ENCODE results near the gene TLR7. TPM values are rescaled to one million over a fixed set of nuclear protein-coding genes. Genes with fewer than 3 reads are reported as not detected.

The TLR7 gene
- total RNA-seq, 1 donor = under 0.01 TPM

GRCh38 chrX:12891915-12892506 lies 25.1 kb downstream of the TLR7 start:
- H4K20me1 ChIP-seq (ENCODE audit: insufficient read depth, low read length) = no peaks in the 10 kb centered on the region
- no peak overlapping the region for H3K27ac ChIP-seq (ENCODE audit: low read depth, low read length)
- no peak for DNase-seq (ENCODE audit: insufficient read length, low spot score, missing footprints)
- H3K4me2 ChIP-seq (ENCODE audit: insufficient read depth, low read length) = no peak overlapping the region
- H3K4me1 ChIP-seq (ENCODE audit: insufficient read depth, low read length) = no peaks in the 10 kb centered on the region
- H3K27me3 ChIP-seq (ENCODE audit: insufficient read depth, low read length) = no peaks in the 10 kb centered on the region
- H3K79me2 ChIP-seq (ENCODE audit: insufficient read depth, low read length) = no peaks in the 10 kb centered on the region
- H3K36me3 ChIP-seq (ENCODE audit: insufficient read depth, low read length) = no peaks in the 10 kb centered on the region
- H2AFZ ChIP-seq (ENCODE audit: low read length) = no peak overlapping the region
- no peak for TF ChIP-seq CTCF (IDR thresholded peaks at IDR 0.05; ENCODE audit: extremely low read depth, low read depth, low read length)
- no peaks in the 10 kb centered on the region for H3K9me3 ChIP-seq (ENCODE audit: low read depth, low read length)
- no peak overlapping the region for H3K4me3 ChIP-seq (ENCODE audit: insufficient read depth, low read length)

- no peak for TF ChIP-seq CTCF (IDR thresholded peaks at IDR 0.05; ENCODE audit: extremely low read depth, low read depth, low read length)
Measured at GRCh38 chrX:12892716-12893115, 25.8 kb downstream of the TLR7 start.

GRCh38 chrX:12894074-12895030 lies 27.5 kb downstream of the TLR7 start:
- Histone ChIP-seq H3K4me2 (ENCODE audit: insufficient read depth, low read length) (no peak overlapping the region), H2AFZ (ENCODE audit: low read length) (no peak overlapping the region), H4K20me1 (ENCODE audit: insufficient read depth, low read length) (no peaks in the 10 kb centered on the region), H3K4me1 (ENCODE audit: insufficient read depth, low read length) (no peaks in the 10 kb centered on the region), H3K27me3 (ENCODE audit: insufficient read depth, low read length) (no peaks in the 10 kb centered on the region), H3K36me3 (ENCODE audit: insufficient read depth, low read length) (no peaks in the 10 kb centered on the region), H3K27ac (ENCODE audit: low read depth, low read length) (no peak overlapping the region), H3K79me2 (ENCODE audit: insufficient read depth, low read length) (no peaks in the 10 kb centered on the region), H3K9me3 (ENCODE audit: low read depth, low read length) (no peaks in the 10 kb centered on the region), H3K4me3 (ENCODE audit: insufficient read depth, low read length) (no peak overlapping the region)
- TF ChIP-seq CTCF (IDR thresholded peaks at IDR 0.05; ENCODE audit: extremely low read depth, low read depth, low read length) = peak; percentile 66
- no peak for DNase-seq (ENCODE audit: insufficient read length, low spot score, missing footprints)

More at GRCh38 chrX:12892716-12893115, 25.8 kb downstream of the TLR7 start:
- H3K36me3 ChIP-seq (ENCODE audit: insufficient read depth, low read length) = no peaks in the 10 kb centered on the region
- no peaks in the 10 kb centered on the region for H3K4me1 ChIP-seq (ENCODE audit: insufficient read depth, low read length)
- no peak overlapping the region for H3K4me2 ChIP-seq (ENCODE audit: insufficient read depth, low read length)
- H3K9me3 ChIP-seq (ENCODE audit: low read depth, low read length) = no peaks in the 10 kb centered on the region
- H4K20me1 ChIP-seq (ENCODE audit: insufficient read depth, low read length) = no peaks in the 10 kb centered on the region
- no peak overlapping the region for H2AFZ ChIP-seq (ENCODE audit: low read length)
- no peak overlapping the region for H3K4me3 ChIP-seq (ENCODE audit: insufficient read depth, low read length)
- no peak overlapping the region for H3K27ac ChIP-seq (ENCODE audit: low read depth, low read length)
- no peaks in the 10 kb centered on the region for H3K27me3 ChIP-seq (ENCODE audit: insufficient read depth, low read length)
- DNase-seq (ENCODE audit: insufficient read length, low spot score, missing footprints) = no peak
- no peaks in the 10 kb centered on the region for H3K79me2 ChIP-seq (ENCODE audit: insufficient read depth, low read length)

DNA sequence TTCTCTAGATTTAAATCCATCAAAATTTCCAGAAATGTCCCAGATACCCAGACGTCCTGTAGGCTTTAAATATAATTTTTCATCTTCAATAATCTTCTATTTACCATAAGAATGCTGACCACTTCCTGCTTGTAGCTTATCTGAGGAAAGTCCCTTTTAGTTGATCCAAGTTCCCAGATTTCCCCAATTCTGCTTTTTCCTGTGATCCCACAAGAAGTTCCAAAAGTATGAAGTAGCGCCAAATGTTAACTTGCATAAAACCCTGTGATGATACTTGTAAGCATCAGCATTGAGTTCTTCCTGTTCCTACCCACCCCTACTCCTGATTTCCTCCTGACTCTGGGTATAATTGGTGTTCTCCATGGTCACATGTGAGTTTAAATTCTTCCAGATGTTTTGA lies 29.0 kb downstream of the TLR7 start:
- DNase-seq (ENCODE audit: insufficient read length, low spot score, missing footprints) = no peak

More for the DNA sequence above, 29.0 kb downstream of the TLR7 start:
- Histone ChIP-seq H3K4me3 (ENCODE audit: insufficient read depth, low read length) (no peak overlapping the region), H3K36me3 (ENCODE audit: insufficient read depth, low read length) (no peaks in the 10 kb centered on the region), H3K27ac (ENCODE audit: low read depth, low read length) (no peak overlapping the region), H4K20me1 (ENCODE audit: insufficient read depth, low read length) (no peaks in the 10 kb centered on the region), H3K4me2 (ENCODE audit: insufficient read depth, low read length) (no peak overlapping the region), H3K27me3 (ENCODE audit: insufficient read depth, low read length) (no peaks in the 10 kb centered on the region), H3K9me3 (ENCODE audit: low read depth, low read length) (no peaks in the 10 kb centered on the region), H2AFZ (ENCODE audit: low read length) (no peak overlapping the region), H3K79me2 (ENCODE audit: insufficient read depth, low read length) (no peaks in the 10 kb centered on the region), H3K4me1 (ENCODE audit: insufficient read depth, low read length) (no peaks in the 10 kb centered on the region)
- no peak for TF ChIP-seq CTCF (IDR thresholded peaks at IDR 0.05; ENCODE audit: extremely low read depth, low read depth, low read length)
